ENCODE results near the gene FBRS.
"Not testable (repeated sequence)": the region's sequence is repeated elsewhere in the genome, so short reads cannot be mapped to it uniquely, and the experiment has no call there.

FBRS gene

DNA sequence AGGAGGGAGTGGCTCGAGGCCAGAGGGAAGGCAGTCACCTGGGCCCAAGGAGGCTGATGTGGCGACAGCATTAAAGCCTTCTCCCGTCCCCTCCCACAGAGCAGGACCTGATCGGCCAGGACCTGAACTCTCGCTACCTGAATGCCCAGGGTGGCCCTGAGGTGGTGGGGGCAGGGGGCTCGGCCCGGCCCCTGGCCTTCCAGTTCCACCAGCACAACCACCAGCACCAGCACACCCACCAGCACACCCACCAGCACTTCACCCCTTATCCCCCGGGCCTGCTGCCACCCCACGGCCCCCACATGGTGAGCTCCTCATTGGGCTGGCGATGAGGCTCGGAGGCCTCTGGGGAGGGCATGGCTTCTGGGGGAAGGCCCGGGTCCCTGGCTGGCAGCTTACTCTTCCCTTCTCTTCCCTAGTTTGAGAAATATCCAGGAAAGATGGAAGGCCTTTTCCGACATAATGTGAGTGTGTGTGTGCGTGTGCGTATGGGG lies 6.4 kb downstream of the FBRS start:
- DNase-seq (ENCODE audit: low spot score), result no peak

GRCh38 chr16:30665155-30665829 lies 7.1 kb downstream of the FBRS start:
- DNase-seq (ENCODE audit: low spot score), result no peak

DNA sequence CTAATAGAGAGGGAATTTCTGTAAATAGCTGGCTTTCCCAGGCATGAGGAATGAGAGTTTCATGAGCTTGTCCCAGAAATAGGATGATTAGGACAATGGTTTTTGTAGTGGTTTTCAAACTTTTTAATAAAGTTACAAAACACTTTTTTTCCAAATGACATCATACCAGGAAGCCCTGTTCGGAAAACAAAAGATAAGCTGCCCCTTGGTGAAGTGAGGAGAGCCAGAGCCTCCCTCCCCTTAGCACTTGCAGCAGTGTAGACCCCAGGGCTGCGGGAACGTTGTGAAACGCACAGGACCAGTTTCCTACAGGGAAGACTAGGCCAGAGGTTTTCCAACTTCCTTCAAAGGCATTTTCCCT lies 7.6 kb downstream of the FBRS start:
- no peak for DNase-seq (ENCODE audit: low spot score)

DNA sequence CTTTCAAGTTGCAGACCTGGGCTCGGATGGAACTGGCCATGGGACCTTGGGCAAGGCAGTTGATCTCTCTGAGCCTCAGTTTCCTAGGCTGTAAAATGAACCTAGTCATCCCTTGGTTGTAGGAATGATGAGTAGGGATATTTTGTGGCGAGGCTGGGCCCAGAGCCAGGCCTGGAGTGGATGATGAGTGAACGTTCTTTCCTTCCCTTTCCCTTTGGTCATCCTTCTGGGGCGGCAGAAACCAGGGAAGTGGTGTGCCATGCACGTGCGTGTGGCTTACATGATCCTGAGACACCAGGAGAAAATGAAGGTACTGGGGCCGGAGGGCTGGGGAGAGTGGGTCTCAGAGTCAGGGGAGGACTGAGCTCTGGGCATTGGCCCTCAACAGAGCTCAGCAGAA lies 8.4 kb downstream of the FBRS start:
- DNase-seq (ENCODE audit: low spot score), result peak; percentile 32

DNA sequence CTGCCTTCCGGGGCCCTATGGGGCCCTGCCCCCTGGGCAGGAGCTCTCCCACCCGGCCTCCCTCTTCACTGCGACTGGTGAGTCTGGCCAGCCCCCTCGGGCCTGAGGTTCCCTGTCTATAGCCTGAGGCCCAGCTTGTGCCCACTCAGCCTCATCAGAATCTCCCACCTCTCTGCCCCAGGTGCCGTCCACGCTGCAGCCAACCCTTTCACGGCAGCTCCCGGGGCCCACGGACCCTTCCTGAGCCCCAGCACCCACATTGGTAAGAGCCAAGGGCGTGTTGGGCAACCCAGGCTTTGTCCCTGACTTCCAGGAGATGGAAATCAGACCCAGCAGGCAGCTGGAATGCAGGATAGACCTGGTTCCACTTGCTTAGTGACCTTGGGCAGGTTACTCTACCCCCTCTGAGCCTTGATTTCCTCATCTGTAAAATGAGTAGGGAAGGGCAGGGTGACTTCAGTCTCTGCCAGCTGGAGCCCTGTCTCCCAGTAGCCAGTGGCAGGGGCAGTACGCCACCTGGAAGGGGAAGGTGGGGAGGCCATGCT lies 9.2 kb downstream of the FBRS start:
- no peak for DNase-seq (ENCODE audit: low spot score)

DNA sequence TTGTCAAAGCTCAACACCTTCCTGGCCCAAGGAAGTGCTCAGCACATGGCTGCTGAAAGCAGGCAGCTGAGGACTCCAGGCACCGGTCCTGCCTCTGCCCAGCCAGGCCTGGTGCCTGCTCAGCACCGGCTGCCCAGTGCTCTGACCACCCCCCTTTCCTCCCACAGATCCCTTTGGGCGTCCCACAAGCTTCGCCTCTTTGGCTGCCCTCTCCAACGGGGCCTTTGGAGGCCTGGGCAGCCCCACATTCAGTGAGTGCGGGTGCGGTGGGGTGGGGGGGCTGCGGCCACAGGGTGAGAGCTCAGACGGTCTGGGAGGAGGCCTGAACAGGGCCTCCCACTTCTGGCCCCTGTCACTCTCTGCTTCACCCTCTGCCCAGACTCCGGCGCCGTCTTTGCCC lies 10.2 kb downstream of the FBRS start:
- no peak for DNase-seq (ENCODE audit: low spot score)

DNA sequence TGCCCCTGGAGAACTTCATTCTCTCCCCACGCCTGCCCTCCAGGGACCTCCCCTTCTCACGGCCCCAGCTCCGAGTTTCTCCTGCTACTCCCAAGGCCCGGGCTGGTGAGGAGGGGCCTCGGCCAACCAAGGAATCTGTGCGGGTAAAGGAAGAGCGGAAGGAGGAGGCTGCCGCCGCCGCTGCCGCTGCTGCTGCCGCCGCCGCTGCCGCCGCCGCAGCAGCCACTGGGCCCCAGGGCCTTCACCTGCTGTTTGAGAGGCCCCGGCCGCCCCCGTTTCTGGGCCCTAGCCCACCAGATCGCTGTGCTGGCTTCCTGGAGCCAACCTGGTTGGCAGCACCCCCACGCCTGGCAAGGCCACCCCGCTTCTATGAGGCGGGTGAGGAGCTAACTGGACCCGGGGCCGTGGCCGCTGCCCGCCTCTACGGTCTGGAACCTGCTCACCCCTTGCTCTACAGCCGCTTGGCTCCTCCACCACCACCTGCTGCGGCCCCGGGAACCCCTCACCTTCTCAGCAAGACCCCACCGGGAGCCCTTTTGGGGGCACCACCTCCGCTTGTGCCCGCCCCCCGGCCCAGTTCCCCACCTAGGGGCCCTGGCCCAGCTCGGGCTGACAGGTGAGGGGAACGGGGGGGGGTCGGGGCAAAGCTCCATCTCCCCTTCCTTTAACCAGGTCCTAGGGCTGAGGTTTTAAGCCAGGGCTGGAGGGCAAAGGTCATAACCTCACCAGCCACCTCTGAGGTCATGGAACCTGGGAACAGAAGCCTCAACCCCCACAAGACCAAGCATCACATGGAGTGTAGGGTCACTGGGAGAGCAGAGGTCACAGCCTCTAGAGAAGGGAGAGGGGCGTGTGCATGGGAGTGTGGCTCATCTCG lies 11.0 kb downstream of the FBRS start:
- DNase-seq (ENCODE audit: low spot score), result no peak

GRCh38 chr16:30669903-30670824 lies 11.9 kb downstream of the FBRS start:
- DNase-seq (ENCODE audit: low spot score), result no peak

- DNase-seq (ENCODE audit: low spot score), result no peak
These were observed 16.9 kb downstream of the FBRS start for GRCh38 chr16:30675143-30675542.

- no peak for DNase-seq (ENCODE audit: low spot score)
These were observed 19.8 kb downstream of the FBRS start for GRCh38 chr16:30677931-30678585.

DNA sequence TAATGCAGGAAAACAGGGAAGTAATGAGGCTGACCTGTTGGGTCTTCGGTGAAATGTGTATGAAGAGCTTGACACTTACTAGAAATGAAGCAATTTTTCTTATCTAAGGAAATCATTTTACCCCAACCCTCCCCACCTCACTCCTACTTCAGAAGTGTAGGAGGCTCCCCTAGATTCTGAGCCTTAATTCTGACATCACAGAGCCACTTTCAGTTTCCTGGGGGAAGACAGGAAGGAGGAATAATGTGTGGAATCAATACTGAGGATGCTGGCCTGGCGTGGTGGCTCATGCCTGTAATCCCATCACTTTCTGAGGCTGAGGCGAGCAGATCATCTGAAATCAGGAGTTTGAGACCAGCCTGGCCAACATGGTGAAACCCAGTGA lies 20.3 kb downstream of the FBRS start:
- DNase-seq (ENCODE audit: low spot score), result no peak

- no peak for DNase-seq (ENCODE audit: low spot score)
These were observed 22.1 kb downstream of the FBRS start for GRCh38 chr16:30680326-30680725.

- DNase-seq (ENCODE audit: low spot score), result no peak
These were observed 30.5 kb downstream of the FBRS start for GRCh38 chr16:30688701-30689100.

DNA sequence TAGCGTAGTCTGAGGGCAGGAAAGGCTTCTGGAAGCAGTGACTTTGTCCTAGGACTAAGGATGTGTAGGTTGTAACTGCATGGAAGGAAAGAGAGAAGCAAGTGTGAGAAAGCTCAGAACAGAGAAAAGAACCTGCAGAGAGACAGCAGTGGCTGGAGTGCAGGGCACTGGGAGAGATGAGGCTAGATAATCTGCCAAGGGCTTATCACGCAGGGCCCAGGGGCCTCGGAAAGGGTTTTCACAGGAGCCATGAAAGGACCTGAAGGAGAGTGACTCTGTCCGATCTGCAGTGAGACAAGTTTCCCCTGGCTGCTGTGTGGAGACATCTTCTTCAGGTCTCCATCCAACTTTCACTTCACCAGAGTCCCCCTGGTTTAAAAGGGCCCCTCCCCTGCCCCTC lies 33.7 kb downstream of the FBRS start:
- no peak for DNase-seq (ENCODE audit: low spot score)

DNA sequence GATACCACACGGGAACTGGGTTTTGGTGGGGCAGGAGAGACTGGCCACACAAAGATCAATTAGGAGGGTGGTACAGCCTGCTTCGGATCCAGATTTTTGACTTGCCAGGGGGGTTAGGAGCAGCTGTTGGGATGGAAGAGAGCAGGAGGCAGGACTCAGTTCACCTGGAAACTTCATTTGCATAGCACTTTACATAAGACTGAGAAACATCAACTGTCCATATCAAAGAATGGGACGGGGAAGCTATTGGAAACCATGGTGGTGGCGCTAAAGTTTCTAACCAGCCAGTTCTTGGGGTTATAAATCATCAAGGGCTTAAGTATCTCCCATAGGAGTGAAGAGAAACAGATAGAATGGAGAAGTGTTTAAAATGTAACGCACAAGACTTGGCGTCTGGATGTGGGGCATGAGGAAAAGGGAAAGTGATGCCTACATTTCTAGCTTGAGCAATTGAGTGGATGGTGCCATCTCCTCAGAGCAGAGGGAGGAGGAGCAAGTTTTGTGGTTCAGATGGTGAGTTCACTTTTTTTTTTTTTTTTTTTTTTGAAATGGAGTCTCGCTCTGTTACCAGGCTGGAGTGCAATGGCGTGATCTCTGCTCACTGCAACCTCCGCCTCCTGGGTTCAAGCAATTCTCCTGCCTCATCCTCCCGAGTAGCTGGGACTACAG lies 34.3 kb downstream of the FBRS start:
- no peak for DNase-seq (ENCODE audit: low spot score)

DNA sequence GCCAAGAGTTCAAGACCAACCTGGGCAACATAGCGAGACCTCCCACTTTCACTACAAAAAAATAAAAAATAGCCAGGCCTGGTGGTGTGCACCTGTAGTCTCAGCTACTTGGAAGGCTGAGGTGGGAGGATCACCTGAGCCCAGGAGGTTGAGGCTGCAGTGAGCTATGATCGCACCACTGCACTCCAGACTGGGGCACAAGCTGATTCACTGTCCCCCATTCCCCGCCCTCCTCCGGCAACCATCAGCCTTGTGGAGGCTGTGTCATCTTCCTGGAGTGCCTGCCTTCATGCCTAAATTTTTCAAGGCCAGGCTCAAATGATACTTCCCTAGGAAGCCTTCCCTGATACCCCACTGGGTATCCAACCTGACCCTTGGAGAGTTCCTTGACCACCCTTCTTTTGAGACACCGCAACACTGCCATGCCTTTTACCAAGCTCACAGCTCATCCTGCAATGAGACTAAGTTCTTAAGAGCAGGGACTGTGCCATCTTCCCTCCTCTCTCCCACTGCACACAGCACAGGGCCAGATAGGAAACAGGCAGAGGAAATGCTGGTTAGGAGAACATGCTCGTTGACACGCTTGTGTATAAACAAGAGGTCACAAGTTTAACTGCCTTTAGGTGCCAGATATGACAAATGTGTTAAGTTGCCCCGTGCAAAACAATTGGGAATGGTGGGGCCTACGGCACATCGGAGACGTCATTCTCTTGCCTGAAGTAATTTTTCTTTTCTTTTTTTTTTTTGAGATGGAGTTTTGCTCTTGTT lies 36.9 kb downstream of the FBRS start:
- DNase-seq (ENCODE audit: low spot score), result no peak

DNA sequence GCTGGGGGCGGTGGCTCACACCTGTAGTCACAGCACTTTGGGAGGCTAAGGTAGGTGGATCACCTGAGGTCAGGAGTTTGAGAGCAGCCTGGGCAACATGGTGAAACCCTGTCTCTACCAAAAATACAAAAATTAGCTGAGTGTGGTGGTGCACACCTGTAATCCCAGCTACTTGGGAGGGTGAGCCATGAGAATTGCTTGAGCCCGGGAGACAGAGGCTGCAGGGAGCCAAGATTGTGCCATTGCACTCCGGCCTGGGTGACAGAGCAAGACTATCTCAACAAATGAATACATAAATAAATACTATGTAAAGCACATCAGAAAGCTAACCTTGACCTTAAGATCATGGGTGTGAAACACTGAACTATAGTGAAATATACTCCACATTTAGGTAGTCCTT lies 38.4 kb downstream of the FBRS start:
- DNase-seq (ENCODE audit: low spot score), result not testable (repeated sequence)

GRCh38 chr16:30697264-30698138 lies 39.3 kb downstream of the FBRS start:
- peak; percentile 95 for DNase-seq (ENCODE audit: low spot score)

GRCh38 chr16:30698139-30698815 lies 40.0 kb downstream of the FBRS start:
- peak; percentile 100 for DNase-seq (ENCODE audit: low spot score)
